NCI-H2081 treated with DMSO at 0.1 percent for 48 hours (cell line): Measurements from ENCODE around the gene TOR4A.
"Not testable (repeated sequence)": the region's sequence is repeated elsewhere in the genome, so short reads cannot be mapped to it uniquely, and the experiment has no call there.

Experiments
- DNase-seq: peaks from one replicate; lab custom pipeline; 2025; lab: John Stamatoyannopoulos, UW

The TOR4A gene

GRCh38 chr9:137239541-137240200, 37.9 kb upstream of the TOR4A start:
- not testable (repeated sequence) for DNase-seq

GRCh38 chr9:137240318-137240840, 37.1 kb upstream of the TOR4A start:
- peak; percentile 21 for DNase-seq

GRCh38 chr9:137240841-137241489, 36.6 kb upstream of the TOR4A start, which contains the start of gene TUBB4B:
TUBB4B (plus strand) TSS chr9:137241287; CDS start chr9:137241361, 74 bp downstream.
- DNase-seq: peak; percentile 99

- no peak for DNase-seq
These were observed 35.8 kb upstream of the TOR4A start for GRCh38 chr9:137241490-137242268.

- DNase-seq: no peak
These were observed 35.0 kb upstream of the TOR4A start for GRCh38 chr9:137242269-137243203.

GRCh38 chr9:137243266-137243625, 34.3 kb upstream of the TOR4A start:
- not testable (repeated sequence) for DNase-seq

- no peak for DNase-seq
These were observed 33.7 kb upstream of the TOR4A start for GRCh38 chr9:137243626-137244485.

GRCh38 chr9:137244486-137245449, 32.8 kb upstream of the TOR4A start:
- peak; percentile 52 for DNase-seq

- no peak for DNase-seq
These were observed 31.8 kb upstream of the TOR4A start for GRCh38 chr9:137245450-137246421.

GRCh38 chr9:137247135-137247915, 30.2 kb upstream of the TOR4A start:
- DNase-seq: no peak

GRCh38 chr9:137247916-137248175, 29.7 kb upstream of the TOR4A start:
- no peak for DNase-seq

GRCh38 chr9:137250329-137251193, 27.0 kb upstream of the TOR4A start:
- DNase-seq: no peak

GRCh38 chr9:137251194-137251461, 26.4 kb upstream of the TOR4A start, which contains the start of gene STPG3:
STPG3 (plus strand) TSS chr9:137251286; CDS start chr9:137251287, 1 bp downstream.
- DNase-seq: no peak

- DNase-seq: no peak
These were observed 25.8 kb upstream of the TOR4A start for GRCh38 chr9:137251490-137252268.

- DNase-seq: no peak
These were observed 24.7 kb upstream of the TOR4A start for GRCh38 chr9:137252555-137253506.
